NCI-H526 treated with DMSO at 0.1 percent for 48 hours (cell line): ENCODE data around the gene CCNO.

Source experiments
- DNase-seq: peaks from one replicate; lab custom pipeline; 2025; lab: John Stamatoyannopoulos, UW

CCNO gene

GRCh38 chr5:55232985-55233928 is at the start of gene CCNO:
TSS of gene CCNO (minus strand) at chr5:55233608. CDS start at chr5:55233523, 85 bp downstream.
- DNase-seq = no peak

DNA sequence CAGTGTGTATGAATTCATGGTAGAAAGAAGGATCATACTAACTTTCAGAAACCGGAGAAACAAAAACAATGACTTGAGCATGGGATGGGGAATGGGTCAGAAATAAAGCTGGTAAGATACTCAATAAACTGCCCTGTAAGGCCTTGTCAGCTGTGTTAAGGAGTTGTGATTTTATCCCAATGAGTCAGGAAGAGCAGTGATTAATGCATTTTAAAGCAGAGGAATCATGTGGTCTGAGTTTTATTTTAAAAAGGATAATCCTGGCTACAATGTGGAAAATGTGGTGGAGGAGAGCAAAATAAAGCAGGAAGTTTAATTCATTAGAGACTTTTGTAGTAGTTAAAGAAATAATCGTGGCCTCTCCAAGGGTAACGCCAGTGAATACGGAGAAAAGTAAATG is 45.4 kb upstream of the CCNO start:
- DNase-seq = no peak

GRCh38 chr5:55276771-55277170 is 43.4 kb upstream of the CCNO start:
- DNase-seq = no peak

GRCh38 chr5:55258339-55258738 is 24.9 kb upstream of the CCNO start:
- no peak for DNase-seq

DNA sequence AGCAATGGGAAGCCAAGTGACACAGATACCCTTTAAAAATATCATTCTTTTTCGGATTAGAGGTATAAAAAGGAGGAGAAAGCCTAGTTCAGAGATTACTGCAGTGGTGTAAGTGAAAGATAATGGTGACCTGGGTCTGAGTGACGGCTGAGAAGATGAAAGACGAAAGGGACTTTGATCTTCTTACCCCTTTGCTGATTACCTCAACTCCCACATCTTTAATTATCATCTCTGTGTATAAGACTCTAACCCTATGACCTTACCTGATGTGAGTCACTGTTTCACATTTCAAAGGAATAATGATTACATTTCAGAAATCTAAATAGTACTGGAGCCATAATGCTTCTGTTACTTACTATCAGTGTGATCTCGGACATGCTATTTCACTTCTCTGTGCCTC is 21.4 kb upstream of the CCNO start:
- no peak for DNase-seq

DNA sequence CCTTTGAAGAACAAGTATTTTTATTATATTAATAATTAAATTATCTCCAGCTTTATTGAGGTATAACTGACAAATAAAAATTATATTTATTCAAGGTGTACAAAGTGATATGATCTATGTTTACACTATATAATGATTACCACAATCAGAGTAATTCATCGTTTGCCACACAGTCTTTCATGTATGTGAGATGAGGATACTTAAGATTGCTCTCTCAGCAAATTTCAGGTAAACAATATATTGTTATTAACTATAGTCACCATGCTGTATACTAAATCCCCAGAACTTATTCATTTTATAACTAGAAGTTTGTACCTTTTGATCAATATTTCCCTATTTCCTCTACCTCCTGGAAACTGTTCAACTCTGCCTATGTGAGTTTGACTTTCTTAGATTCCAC is 16.7 kb upstream of the CCNO start:
- no peak for DNase-seq

GRCh38 chr5:55241746-55242145 is 8.3 kb upstream of the CCNO start:
- DNase-seq = no peak

GRCh38 chr5:55236800-55237199 is 3.4 kb upstream of the CCNO start:
- DNase-seq = no peak

GRCh38 chr5:55234121-55234700 is 803 bp upstream of the CCNO start:
- no peak for DNase-seq

- DNase-seq = no peak
Observed at GRCh38 chr5:55232271-55232984, 980 bp downstream of the CCNO start.

DNA sequence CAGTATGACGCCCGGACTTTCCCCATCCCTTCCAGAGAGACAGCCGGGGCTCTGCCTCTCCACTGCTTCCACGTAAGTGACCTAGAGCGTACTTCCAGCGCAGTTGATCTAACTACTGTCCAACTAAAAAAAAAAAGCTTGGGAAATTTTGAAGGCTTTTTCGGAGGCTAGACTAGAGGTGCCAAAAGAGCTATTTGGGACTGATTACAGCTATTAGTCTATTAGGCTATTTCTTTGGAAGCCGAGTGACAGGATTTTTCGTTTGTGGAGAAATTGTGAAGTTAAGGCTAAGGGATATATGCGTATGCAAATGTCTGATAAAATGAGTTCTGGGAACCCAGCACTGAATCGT is 1.5 kb downstream of the CCNO start:
- no peak for DNase-seq

DNA sequence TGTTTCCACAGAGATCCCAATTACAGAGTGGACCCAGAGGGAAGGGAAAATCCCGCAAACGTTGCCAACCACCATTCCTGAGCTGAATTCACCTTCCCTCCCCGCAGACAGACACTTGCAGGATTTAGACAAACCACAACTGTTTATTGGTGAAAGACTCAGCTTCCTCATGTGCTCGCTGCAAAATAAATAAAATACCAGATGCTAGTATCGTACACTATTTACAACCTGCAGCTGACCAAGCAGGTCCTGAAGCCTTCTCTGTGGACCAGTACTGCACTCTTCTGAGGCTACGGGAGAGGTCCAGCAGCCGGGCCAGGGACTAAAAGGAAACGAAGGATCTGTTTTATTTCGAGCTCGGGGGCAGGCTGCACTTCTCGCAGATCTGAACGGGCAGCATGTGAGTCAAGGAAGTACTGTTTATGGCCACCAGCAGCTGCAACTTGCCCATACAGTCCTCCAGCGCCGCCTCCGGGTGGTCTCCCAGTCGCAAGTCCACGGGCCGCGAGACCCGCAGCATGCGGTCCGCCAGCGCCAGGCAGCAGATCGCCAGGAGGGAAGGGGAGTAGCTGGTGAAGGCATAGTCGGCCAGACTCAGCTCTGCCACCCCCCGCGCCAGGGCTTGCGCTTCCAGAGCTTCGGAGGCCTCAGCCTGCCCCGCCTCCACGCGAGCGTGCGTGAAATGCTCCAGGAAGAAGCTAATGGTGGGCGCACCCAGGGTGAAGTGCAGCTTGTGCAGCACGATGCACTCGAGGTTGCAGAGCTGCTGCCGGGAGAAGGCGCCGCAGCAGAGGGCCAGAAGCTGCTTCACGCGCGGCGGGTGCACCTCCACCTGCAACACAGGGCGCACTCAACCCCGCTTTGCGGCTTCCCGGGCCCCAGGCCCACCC is 2.1 kb downstream of the CCNO start:
- DNase-seq = no peak

DNA sequence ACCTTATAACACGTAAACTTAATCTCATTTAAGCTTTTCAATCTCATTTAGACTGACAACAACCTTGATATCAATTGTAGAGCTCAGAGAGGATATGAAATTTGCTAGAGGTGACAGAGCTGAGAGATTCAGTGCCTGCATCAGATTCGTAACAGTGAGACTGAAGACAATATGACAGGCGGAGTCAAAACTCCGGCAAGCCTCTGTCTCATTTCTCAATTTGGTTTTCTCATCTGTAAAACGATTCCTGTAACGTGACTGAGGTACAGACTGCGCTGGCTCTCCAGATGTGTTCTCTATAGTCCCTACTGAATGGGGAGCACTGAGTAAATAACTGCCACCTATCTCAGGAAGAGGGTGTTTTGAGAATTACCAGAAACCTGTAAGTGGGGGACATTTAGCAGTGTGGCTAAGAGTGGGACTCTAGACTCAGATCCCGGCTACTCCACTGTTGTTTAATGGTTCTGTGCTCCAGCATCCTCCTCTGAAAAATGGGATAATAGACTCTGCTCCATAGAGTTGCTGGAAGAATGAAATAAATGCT is 3.2 kb downstream of the CCNO start:
- DNase-seq = no peak

- no peak for DNase-seq
Observed at GRCh38 chr5:55227664-55228430, 5.6 kb downstream of the CCNO start.

DNA sequence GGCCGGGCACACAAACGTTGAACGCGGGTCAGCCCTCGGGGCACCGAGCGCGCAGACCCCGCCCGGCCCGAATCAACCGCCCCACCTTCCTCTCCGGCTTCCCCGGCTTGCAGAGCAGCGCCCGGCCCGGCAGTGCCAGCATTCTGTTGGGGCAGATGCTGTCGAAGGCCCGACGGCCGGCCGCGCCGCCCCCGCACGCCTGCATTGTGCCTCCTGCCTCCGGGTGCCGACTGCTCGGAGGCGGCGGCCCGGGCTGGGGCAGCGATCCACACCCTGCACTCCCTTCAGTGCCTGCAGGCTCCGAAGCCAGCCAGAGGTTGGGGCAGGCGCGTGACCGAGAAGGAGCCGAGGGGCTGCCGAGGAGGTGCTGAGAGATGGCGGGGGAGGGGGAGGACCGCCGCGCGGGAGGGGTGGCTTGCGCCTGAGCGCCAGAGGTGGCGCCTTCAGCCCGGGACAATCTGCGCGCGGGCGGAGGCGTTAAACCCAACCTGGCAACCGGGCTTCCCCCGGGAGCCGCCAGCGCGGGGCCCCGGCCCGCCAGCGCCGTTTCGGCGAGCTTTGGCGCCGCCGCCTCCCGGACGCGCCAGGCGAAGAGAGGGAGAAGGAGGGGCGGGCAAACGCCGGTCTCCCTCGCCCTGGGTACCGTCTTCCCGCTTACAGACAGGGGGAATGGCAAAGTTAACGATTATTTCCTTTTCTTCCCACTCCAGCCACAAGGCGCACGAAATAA is 6.3 kb downstream of the CCNO start, which contains the start of gene MCIDAS:
MCIDAS (minus strand) TSS at position 382 of the 730 bp plus-strand sequence; CDS start at position 205, 177 bp downstream.
- DNase-seq = no peak

GRCh38 chr5:55226027-55226933 is 7.1 kb downstream of the CCNO start:
- DNase-seq = peak; percentile 15

DNA sequence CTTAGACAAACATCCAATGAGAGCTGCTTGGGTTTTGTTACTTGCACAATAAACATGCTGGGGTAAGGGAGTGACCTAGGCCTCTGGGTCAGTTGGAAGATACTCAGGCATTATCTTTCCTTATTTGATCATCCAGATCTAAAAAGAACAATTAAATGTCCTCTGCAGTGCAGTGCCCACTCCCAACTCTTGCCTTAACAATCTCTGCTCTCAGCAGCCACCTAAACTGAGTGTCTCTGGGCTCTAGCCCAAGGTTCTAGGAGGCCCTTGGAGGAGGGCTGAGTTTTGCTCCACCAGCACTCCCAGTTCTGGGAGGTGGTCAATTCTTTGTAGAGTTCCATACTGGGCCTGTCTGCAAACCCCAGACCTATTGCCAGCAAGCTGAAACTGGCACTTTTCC is 8.1 kb downstream of the CCNO start:
- no peak for DNase-seq

GRCh38 chr5:55223812-55224240 is 9.6 kb downstream of the CCNO start:
- no peak for DNase-seq
